B cell (primary cell): Measurements from ENCODE around the gene ROPN1.
"Not testable (repeated sequence)": the region's sequence is repeated elsewhere in the genome, so short reads cannot be mapped to it uniquely, and the experiment has no call there.

Experiments used
- EZH2 ChIP-seq: IDR thresholded peaks from 2 replicates; pipeline ENCODE4 v1.6.1; 2012; ENCODE audit warnings: borderline replicate concordance, low read depth, mild to moderate bottlenecking, moderate library complexity, low read length; ENCODE audit not compliant: insufficient read depth, poor library complexity, severe bottlenecking
- TF ChIP-seq, protein P1 (sequence below): fragments of 200-600 bp; IDR thresholded peaks from one replicate; pipeline ENCODE4 v1.8.0; 2022; ENCODE audit warnings: antibody characterized with exemption, mild to moderate bottlenecking

DNA sequence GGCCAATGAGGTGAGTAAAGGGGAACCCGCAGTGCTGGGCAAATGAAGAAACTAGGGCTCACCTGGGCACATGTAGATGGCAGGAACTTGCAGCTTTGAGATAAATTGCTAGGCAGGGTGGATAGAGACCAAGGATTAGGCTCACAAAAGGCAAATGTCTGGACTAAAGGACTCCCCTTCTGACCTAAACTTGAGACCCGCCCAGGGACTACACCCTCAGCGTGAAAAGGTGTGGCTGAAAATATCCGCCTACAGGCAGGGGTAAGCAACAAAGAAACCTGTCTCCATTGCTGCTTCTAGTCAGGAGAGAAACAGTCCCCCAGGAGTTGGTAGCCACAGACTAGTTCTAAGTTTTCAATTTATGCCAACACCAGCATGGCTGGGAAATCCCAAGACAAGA, 10.6 kb downstream of the ROPN1 start:
- TF ChIP-seq, protein P1, sequence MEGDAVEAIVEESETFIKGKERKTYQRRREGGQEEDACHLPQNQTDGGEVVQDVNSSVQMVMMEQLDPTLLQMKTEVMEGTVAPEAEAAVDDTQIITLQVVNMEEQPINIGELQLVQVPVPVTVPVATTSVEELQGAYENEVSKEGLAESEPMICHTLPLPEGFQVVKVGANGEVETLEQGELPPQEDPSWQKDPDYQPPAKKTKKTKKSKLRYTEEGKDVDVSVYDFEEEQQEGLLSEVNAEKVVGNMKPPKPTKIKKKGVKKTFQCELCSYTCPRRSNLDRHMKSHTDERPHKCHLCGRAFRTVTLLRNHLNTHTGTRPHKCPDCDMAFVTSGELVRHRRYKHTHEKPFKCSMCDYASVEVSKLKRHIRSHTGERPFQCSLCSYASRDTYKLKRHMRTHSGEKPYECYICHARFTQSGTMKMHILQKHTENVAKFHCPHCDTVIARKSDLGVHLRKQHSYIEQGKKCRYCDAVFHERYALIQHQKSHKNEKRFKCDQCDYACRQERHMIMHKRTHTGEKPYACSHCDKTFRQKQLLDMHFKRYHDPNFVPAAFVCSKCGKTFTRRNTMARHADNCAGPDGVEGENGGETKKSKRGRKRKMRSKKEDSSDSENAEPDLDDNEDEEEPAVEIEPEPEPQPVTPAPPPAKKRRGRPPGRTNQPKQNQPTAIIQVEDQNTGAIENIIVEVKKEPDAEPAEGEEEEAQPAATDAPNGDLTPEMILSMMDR: not testable (repeated sequence)
- TF ChIP-seq EZH2: not testable (repeated sequence)
